Measurements from ENCODE around the gene SLC43A3. TPM values are rescaled to one million over a fixed set of nuclear protein-coding genes. Genes with fewer than 3 reads are reported as not detected.

SLC43A3 gene
- total RNA-seq, 2 donors from 2014 or later, result 68.9 to 247 TPM

DNA sequence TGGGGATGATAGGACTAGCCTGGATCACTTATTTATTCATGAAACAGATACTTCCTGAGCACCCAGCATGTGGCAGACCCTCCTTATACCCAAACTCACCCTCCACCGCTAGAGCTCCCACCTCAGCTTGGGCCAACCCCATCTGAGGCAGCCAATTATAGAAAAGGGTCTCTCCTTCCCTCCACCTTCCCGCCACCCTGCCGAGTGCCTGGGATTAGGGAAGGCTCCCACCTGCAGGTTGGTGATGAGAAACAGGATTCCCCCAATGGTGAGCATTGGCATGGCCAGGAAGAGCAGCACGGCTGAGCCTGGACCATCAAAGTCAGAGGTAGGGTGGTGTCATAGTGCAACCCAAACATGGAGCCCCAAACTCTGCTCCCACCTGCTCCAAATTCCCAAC, 5.9 kb downstream of the SLC43A3 start:
- Mint-ChIP-seq H3K36me3 (peaks cover 79 to 93% of the 10 kb centered on the region in 2 donors), H3K27ac (peak overlapping the region in 1 of 2 donors; percentile 29), H3K9me3 (no peaks in the 10 kb centered on the region)
- DNase-seq (ENCODE audit: low spot score in 2 of 2), result no peak
- no peak for ATAC-seq

DNA sequence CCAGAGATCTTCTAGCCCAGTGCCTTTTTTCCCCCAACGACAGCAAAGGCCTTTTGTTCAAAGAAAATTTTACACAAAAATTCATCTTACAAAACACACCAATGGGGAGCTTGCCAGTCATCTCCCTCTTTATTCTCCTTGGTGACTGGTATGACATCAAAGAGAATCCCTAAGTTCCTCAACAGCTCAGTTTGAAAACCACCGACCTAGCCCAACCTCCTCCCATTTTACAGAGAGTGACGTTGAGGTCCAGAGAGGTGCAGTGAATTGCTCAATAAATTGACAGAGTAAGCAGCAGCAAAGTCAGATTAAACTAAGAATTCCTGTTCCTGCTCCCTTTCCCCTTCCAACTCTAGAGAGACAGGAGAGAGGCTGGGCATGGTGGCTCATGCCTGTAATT, 7.8 kb downstream of the SLC43A3 start:
- Mint-ChIP-seq H3K36me3 (peaks cover 79 to 93% of the 10 kb centered on the region in 2 donors), H3K9me3 (no peaks in the 10 kb centered on the region), H3K27ac (peak overlapping the region in 1 of 2 donors; percentile 72)
- DNase-seq (ENCODE audit: low spot score in 2 of 2) (no peak), ATAC-seq (no peak)

DNA sequence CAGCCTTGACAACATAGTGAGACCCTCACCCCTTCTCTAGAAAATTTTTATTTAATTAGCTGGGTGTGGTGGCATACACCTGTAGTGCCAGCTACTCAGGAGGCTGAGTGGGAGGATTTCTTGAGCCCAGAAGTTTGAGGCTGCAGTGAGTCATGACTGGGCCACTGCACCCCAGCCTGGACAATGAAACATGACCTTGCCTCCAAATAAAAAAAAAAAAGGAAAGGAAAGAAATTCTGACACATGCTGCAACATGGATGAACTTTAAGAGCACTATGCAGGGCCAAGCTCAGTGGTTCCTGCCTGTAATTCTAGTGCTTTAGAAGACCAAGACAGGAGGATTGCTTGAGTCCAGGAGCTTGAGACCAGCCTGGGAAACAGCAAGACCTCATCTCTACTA, 8.8 kb downstream of the SLC43A3 start:
- no peak for DNase-seq (ENCODE audit: low spot score in 2 of 2)
- no peaks in the 10 kb centered on the region for H3K9me3 Mint-ChIP-seq
- no peak for ATAC-seq
- peaks cover 79 to 93% of the 10 kb centered on the region in 2 donors for H3K36me3 Mint-ChIP-seq
- peak overlapping the region in 1 of 2 donors; percentile 14 for H3K27ac Mint-ChIP-seq

GRCh38 chr11:57417056-57417455, 9.9 kb downstream of the SLC43A3 start:
- Mint-ChIP-seq H3K36me3 (peaks cover 74 to 90% of the 10 kb centered on the region in 2 donors), H3K9me3 (no peaks in the 10 kb centered on the region), H3K27ac (no peak overlapping the region)
- DNase-seq (ENCODE audit: low spot score in 2 of 2) (no peak), ATAC-seq (peak in 1 of 2 donors; percentile 18)

- Mint-ChIP-seq H3K9me3 (no peaks in the 10 kb centered on the region), H3K36me3 (peaks cover 68 to 90% of the 10 kb centered on the region in 2 donors), H3K27ac (no peak overlapping the region)
- ATAC-seq (no peak), DNase-seq (ENCODE audit: low spot score in 2 of 2) (no peak)
These were observed 10.5 kb downstream of the SLC43A3 start for GRCh38 chr11:57416436-57416835.

DNA sequence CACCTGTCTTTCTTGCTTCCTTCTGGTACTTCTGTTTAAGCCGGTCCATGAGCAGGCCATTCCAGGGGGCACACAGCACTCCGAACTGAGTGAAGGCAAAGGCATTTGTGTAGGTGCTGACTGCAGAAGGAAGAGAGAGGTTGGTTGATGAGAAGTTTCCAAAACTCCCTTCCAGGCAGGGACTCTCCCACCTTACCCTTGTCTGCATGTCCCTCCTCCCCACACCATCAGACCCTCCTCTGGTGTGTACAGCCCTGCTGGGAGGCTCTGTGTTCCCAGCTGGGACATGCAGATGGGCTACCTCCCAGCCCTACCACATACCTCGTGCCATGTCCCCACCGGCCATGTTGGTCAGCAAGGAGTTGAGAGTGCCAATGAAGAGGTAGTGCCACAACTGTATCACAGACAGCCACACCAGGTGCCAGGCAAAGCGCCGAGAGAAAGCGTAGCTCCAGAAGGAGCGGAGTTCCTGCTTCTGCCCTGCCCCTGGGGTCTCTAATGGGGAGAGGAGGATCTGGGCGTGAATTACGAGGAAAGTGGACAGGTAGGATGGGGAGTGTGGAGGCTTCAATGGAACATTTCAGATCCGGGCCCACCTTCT, 12.2 kb downstream of the SLC43A3 start:
- ATAC-seq, result peak; percentile 16 to 46
- DNase-seq (ENCODE audit: low spot score in 2 of 2), result no peak
- H3K36me3 Mint-ChIP-seq, result peaks cover 63 to 89% of the 10 kb centered on the region in 2 donors
- no peaks in the 10 kb centered on the region for H3K9me3 Mint-ChIP-seq
- H3K27ac Mint-ChIP-seq, result peak overlapping the region; percentile 34 to 84

DNA sequence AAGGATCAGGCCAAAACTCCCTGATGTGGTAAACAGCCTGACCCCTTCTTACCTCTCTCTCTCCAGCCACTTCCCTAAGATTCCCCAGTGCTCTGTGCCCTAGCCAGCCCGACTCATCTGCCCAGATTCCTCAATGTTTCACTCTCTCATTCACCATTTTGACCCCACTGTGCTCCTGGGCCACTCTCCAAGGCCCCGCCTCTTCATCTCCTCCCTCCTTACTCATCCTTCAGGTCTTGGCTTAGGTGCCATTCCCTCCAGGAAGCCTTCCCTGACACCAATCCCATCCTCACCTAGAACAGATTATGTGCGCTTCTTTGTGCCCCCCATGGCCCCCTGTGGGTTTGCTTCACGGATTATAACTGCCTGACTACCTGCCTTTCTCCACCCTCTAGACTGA, 13.2 kb downstream of the SLC43A3 start:
- Mint-ChIP-seq H3K27ac (peak overlapping the region; percentile 62 to 64), H3K36me3 (peaks cover 58 to 88% of the 10 kb centered on the region in 2 donors), H3K9me3 (no peaks in the 10 kb centered on the region)
- no peak for DNase-seq (ENCODE audit: low spot score in 2 of 2)
- no peak for ATAC-seq

GRCh38 chr11:57410287-57410686, 16.6 kb downstream of the SLC43A3 start:
- Mint-ChIP-seq H3K36me3 (peaks cover 54 to 87% of the 10 kb centered on the region in 2 donors), H3K27ac (no peak overlapping the region), H3K9me3 (no peaks in the 10 kb centered on the region)
- no peak for DNase-seq (ENCODE audit: low spot score in 2 of 2)
- ATAC-seq, result no peak

- Mint-ChIP-seq H3K36me3 (peaks cover 52 to 87% of the 10 kb centered on the region in 2 donors), H3K9me3 (no peaks in the 10 kb centered on the region), H3K27ac (peak overlapping the region; percentile 13 to 61)
- ATAC-seq (no peak), DNase-seq (ENCODE audit: low spot score in 2 of 2) (no peak)
These were observed 17.4 kb downstream of the SLC43A3 start for GRCh38 chr11:57409321-57410100.

DNA sequence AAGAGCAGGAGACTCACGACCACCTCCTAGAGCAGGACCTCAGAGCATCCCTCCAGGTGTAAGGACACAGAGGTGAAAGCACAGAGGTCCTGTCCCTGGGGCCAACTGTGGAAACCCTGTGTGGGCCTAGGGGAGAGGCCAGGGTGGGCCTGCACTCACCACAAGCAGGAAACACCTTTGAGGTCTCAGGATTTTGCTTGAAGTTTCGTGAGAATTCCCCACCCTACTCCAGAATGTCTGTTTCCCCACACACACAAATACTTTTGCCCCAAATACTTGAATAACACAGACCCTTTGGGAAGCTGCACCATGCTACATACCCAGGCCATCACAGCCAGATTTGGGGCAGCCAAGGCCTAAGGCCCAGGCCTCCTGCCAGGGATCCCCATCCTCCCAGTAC, 18.1 kb downstream of the SLC43A3 start:
- Mint-ChIP-seq H3K9me3 (no peaks in the 10 kb centered on the region), H3K27ac (peak overlapping the region in 1 of 2 donors; percentile 61), H3K36me3 (peaks cover 46 to 81% of the 10 kb centered on the region in 2 donors)
- ATAC-seq (no peak), DNase-seq (ENCODE audit: low spot score in 2 of 2) (no peak)

- H3K36me3 Mint-ChIP-seq, result peaks cover 43 to 77% of the 10 kb centered on the region in 2 donors
- H3K27ac Mint-ChIP-seq, result peak overlapping the region; percentile 0 to 81
- H3K9me3 Mint-ChIP-seq, result no peaks in the 10 kb centered on the region
- DNase-seq (ENCODE audit: low spot score in 2 of 2) (no peak), ATAC-seq (no peak)
These were observed 18.9 kb downstream of the SLC43A3 start for GRCh38 chr11:57407941-57408475.

GRCh38 chr11:57407010-57407920, 19.7 kb downstream of the SLC43A3 start:
- DNase-seq (ENCODE audit: low spot score in 2 of 2), result no peak
- Mint-ChIP-seq H3K27ac (peak overlapping the region; percentile 81 to 92), H3K9me3 (no peaks in the 10 kb centered on the region), H3K36me3 (peaks cover 41 to 77% of the 10 kb centered on the region in 2 donors)
- no peak for ATAC-seq

- Mint-ChIP-seq H3K27ac (peak overlapping the region; percentile 81 to 92), H3K36me3 (peaks cover 41 to 69% of the 10 kb centered on the region in 2 donors), H3K9me3 (no peaks in the 10 kb centered on the region)
- peak; percentile 31 to 71 for DNase-seq (ENCODE audit: low spot score in 2 of 2)
- ATAC-seq, result peak; percentile 90
These were observed 20.5 kb downstream of the SLC43A3 start for GRCh38 chr11:57406337-57406904.

DNA sequence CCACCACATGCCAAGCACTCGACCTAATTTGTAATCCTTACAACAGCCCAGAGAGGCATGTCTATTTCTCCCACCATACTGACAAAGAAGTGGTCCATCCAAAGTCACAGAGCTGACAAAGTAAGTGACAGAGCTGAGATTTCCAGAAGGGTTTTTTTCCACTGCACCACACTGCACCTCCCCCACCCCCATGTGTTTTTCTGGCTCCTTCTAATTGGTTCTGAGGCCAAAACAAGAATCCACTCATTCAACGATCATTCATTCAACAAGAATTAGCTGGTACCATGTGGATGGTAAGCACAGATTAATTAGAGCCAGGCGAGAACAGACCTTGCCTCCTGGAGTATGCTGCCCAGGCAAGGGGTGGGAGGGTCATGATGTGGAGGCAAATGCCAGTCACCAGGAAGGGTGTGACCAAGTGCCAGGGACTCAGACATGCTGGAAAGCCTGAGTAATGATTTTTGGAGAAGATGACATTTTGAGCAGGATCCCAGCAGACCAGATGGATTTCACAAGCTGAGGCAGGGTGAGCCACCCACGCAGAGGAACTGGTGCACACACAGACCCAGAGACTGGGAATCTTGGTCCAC, 21.6 kb downstream of the SLC43A3 start:
- H3K9me3 Mint-ChIP-seq, result no peaks in the 10 kb centered on the region
- ATAC-seq (peak in 1 of 2 donors; percentile 11), DNase-seq (ENCODE audit: low spot score in 2 of 2) (no peak)
- H3K36me3 Mint-ChIP-seq, result peaks cover 36 to 59% of the 10 kb centered on the region in 2 donors
- peak overlapping the region; percentile 58 to 81 for H3K27ac Mint-ChIP-seq

- Mint-ChIP-seq H3K27ac (no peak overlapping the region), H3K9me3 (no peaks in the 10 kb centered on the region), H3K36me3 (peaks cover 30 to 46% of the 10 kb centered on the region in 2 donors)
- DNase-seq (ENCODE audit: low spot score in 2 of 2), result no peak
- no peak for ATAC-seq
These were observed 23.1 kb downstream of the SLC43A3 start for GRCh38 chr11:57403802-57404147.
